HepG2 (cell line): Measurements from ENCODE around the gene DCLRE1B. TPM values are rescaled to one million over a fixed set of nuclear protein-coding genes. Genes with fewer than 3 reads are reported as not detected.

Experiments used
- KLF13 ChIP-seq: sonication (generic); formaldehyde crosslinking; IDR thresholded peaks from 2 replicates; pipeline ENCODE4 v1.4.0; 2020; ENCODE audit warnings: mild to moderate bottlenecking, missing genetic modification reagents
- MAFK ChIP-seq, 2 experiments: IDR thresholded peaks in 1 of 2; conservative IDR thresholded peaks in 1 of 2; 2 replicates each; pipeline ENCODE4 v1.6.1; 2011; ENCODE audit warnings: improper control_type of control experiment in 2 of 2, low read length in 2 of 2
- MED1 ChIP-seq: sonication (generic); formaldehyde crosslinking; IDR thresholded peaks from 2 replicates; pipeline ENCODE4 v1.4.0; 2020; ENCODE audit warnings: missing genetic modification reagents
- MTF2 ChIP-seq: sonication (generic); formaldehyde crosslinking; IDR thresholded peaks from 2 replicates; pipeline ENCODE4 v1.5.0; 2020; ENCODE audit warnings: missing genetic modification reagents, borderline replicate concordance
- NFIC ChIP-seq: IDR thresholded peaks from 2 replicates; pipeline ENCODE4 v1.6.1; 2012; ENCODE audit warnings: mild to moderate bottlenecking, low read length, inconsistent platforms
- NFRKB ChIP-seq: fragments of 450-650 bp; IDR thresholded peaks from 2 replicates; pipeline ENCODE4 v1.6.1; 2017
- NR3C1 ChIP-seq: sonication (generic); formaldehyde crosslinking; IDR thresholded peaks from 2 replicates; pipeline ENCODE4 v1.4.0; 2020; ENCODE audit warnings: missing genetic modification reagents
- PHF20 ChIP-seq: sonication (generic); formaldehyde crosslinking; IDR thresholded peaks from 2 replicates; pipeline ENCODE4 v1.5.0; 2020; ENCODE audit warnings: mild to moderate bottlenecking, missing genetic modification reagents
- RORA ChIP-seq: sonication (generic); formaldehyde crosslinking; IDR thresholded peaks from 2 replicates; pipeline ENCODE4 v1.5.0; 2020; ENCODE audit warnings: mild to moderate bottlenecking, missing genetic modification reagents, moderate library complexity
- SALL1 ChIP-seq: sonication (generic); formaldehyde crosslinking; IDR thresholded peaks from 2 replicates; pipeline ENCODE4 v1.8.0; 2022; ENCODE audit warnings: mild to moderate bottlenecking, missing genetic modification reagents
- SNRNP70 ChIP-seq: fragments of 200-400 bp; formaldehyde crosslinking; IDR thresholded peaks from 2 replicates; pipeline ENCODE4 v1.6.1; 2017; ENCODE audit warnings: mild to moderate bottlenecking, low read depth, low read length, moderate library complexity
- U2AF1 ChIP-seq: fragments of 200-400 bp; formaldehyde crosslinking; optimal IDR thresholded peaks from 2 replicates; pipeline ENCODE3; 2017; ENCODE audit warnings: mild to moderate bottlenecking, low read depth, low read length
- ZNF142 ChIP-seq: sonication (generic); formaldehyde crosslinking; IDR thresholded peaks from 2 replicates; pipeline ENCODE4 v1.4.0; 2020; ENCODE audit warnings: missing genetic modification reagents
- ZNF234 ChIP-seq: sonication (generic); formaldehyde crosslinking; conservative IDR thresholded peaks from 2 replicates; pipeline ENCODE4 v1.5.1; 2020; ENCODE audit warnings: mild to moderate bottlenecking, missing genetic modification reagents
- ZNF629 ChIP-seq: sonication (generic); formaldehyde crosslinking; conservative IDR thresholded peaks from 2 replicates; pipeline ENCODE4 v1.5.0; 2020; ENCODE audit warnings: missing genetic modification reagents
- ZNF747 ChIP-seq: sonication (generic); formaldehyde crosslinking; IDR thresholded peaks from 2 replicates; pipeline ENCODE4 v1.8.1; 2023; ENCODE audit warnings: missing genetic modification reagents, mild to moderate bottlenecking, borderline replicate concordance
- polyA plus RNA-seq, 8 experiments: library from polyadenylated mRNA; depleted of rRNA in 3 of 8; stranded (reverse) in 7 of 8; unstranded in 1 of 8; fragments of >200 nt; fragmentation: Illumina TruSeq in 4 of 8; extraction: Trizol in 4 of 8; gene quantifications; 2 replicates each; pipeline versions ENCODE4 v1.2.1 to v1.2.3, GENCODE V29; 2011 to 2016; ENCODE audit warnings: low read depth in 4 of 8, missing spikeins in 1 of 8, mixed read lengths in 1 of 8; ENCODE audit not compliant: insufficient read depth in 1 of 8
- total RNA-seq, 5 experiments: library from RNA; depleted of rRNA; stranded (reverse); fragments of >200 nt; fragmentation: Illumina TruSeq; extraction: Trizol; gene quantifications; 2 replicates each; pipeline ENCODE4 v1.2.3, GENCODE V29; 2016; ENCODE audit warnings: low read depth in 1 of 5
- TF ChIP-seq, protein P1 (sequence below): sonication (generic); formaldehyde crosslinking; IDR thresholded peaks from 2 replicates; pipeline ENCODE4 v1.4.0; 2020; ENCODE audit warnings: mild to moderate bottlenecking, missing genetic modification reagents
- TF ChIP-seq, protein P2 (sequence below): sonication (generic); formaldehyde crosslinking; IDR thresholded peaks from 2 replicates; pipeline ENCODE4 v1.5.0; 2020; ENCODE audit warnings: mild to moderate bottlenecking, missing genetic modification reagents
- TF ChIP-seq, protein P3 (sequence below): sonication (generic); formaldehyde crosslinking; IDR thresholded peaks from 2 replicates; pipeline ENCODE4; 2020; ENCODE audit warnings: missing genetic modification reagents, mild to moderate bottlenecking, borderline replicate concordance

DCLRE1B gene
- total and polyA plus RNA-seq, 2 of the 13 experiments (the other 11 are each of a cell fraction or from before 2014, with no cell fraction given) = 2.7 to 8.0 TPM

DNA sequence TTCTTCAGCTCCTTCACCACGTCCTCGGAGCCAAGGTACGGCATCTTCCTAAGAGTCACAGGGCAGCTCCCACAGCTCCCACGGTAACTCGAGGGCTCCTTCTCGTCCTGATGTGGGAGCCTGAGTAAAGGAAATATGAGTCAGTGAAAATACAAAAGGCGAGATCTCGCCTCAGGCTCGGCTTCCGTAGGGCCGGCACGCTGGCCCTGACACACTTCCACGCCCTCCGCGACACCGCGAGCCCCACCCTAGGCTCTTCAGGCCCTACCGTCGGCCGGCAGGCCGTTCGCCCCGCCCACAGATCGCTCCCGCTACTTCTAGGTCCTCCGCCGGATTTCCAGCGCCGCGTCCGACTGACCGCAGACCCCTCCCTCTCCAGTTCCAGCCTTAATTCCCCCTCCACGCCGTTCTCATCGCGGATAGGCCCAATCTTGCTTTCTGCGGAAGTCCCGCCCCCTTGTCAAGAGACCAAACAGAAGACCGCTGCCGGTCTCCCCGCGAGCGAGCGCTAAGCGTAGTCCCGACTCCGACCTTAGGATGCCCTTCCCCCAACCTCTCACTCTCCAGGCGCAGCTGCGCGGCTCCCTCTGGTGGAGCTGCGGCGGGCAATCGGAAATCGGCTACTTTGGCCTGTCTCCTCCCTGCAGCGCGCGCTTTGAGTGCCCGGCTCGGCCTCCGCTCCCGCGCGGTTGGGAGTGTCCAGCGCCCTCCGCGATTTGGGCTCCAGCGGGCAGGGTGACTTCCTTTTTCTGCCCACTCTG lies at the start of gene DCLRE1B, which contains the start of gene AP4B1 (continued):
- 0 out of 2 replicates have a peak, but pooled peaks have one; percentile 34 for TF ChIP-seq ZNF142 (CRISPR knock-in tag)
- no peak for TF ChIP-seq SNRNP70
- no peak; a peak in 1 of 4 replicates for TF ChIP-seq MAFK (conservative IDR thresholded peaks at IDR 0.05 in 1 of 2, IDR thresholded peaks at IDR 0.05 in 1 of 2; ENCODE audit: low read length in 2 of 2)
- TF ChIP-seq PHF20 (CRISPR knock-in tag) = peak; percentile 85
- no peak for TF ChIP-seq NR3C1
- TF ChIP-seq NFRKB = no peak
- TF ChIP-seq KLF13 (CRISPR knock-in tag) = no peak
- TF ChIP-seq ZNF629 (CRISPR knock-in tag) = no peak
- TF ChIP-seq MTF2 (CRISPR knock-in tag) = peak; percentile 88; the same call in 1 of the 2 replicates
- TF ChIP-seq, protein P1, sequence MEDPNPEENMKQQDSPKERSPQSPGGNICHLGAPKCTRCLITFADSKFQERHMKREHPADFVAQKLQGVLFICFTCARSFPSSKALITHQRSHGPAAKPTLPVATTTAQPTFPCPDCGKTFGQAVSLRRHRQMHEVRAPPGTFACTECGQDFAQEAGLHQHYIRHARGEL = no peak
- TF ChIP-seq, protein P2, sequence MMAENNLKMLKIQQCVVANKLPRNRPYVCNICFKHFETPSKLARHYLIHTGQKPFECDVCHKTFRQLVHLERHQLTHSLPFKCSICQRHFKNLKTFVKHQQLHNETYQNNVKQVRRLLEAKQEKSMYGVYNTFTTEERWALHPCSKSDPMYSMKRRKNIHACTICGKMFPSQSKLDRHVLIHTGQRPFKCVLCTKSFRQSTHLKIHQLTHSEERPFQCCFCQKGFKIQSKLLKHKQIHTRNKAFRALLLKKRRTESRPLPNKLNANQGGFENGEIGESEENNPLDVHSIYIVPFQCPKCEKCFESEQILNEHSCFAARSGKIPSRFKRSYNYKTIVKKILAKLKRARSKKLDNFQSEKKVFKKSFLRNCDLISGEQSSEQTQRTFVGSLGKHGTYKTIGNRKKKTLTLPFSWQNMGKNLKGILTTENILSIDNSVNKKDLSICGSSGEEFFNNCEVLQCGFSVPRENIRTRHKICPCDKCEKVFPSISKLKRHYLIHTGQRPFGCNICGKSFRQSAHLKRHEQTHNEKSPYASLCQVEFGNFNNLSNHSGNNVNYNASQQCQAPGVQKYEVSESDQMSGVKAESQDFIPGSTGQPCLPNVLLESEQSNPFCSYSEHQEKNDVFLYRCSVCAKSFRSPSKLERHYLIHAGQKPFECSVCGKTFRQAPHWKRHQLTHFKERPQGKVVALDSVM (CRISPR knock-in tag) = peak; percentile 66
- TF ChIP-seq ZNF747 (CRISPR knock-in tag) = peak; percentile 66; the same call in 1 of the 2 replicates
- peak; percentile 83 for TF ChIP-seq SALL1 (CRISPR knock-in tag)
- no peak for TF ChIP-seq NFIC
- TF ChIP-seq RORA (CRISPR knock-in tag) = no peak
- TF ChIP-seq, protein P3, sequence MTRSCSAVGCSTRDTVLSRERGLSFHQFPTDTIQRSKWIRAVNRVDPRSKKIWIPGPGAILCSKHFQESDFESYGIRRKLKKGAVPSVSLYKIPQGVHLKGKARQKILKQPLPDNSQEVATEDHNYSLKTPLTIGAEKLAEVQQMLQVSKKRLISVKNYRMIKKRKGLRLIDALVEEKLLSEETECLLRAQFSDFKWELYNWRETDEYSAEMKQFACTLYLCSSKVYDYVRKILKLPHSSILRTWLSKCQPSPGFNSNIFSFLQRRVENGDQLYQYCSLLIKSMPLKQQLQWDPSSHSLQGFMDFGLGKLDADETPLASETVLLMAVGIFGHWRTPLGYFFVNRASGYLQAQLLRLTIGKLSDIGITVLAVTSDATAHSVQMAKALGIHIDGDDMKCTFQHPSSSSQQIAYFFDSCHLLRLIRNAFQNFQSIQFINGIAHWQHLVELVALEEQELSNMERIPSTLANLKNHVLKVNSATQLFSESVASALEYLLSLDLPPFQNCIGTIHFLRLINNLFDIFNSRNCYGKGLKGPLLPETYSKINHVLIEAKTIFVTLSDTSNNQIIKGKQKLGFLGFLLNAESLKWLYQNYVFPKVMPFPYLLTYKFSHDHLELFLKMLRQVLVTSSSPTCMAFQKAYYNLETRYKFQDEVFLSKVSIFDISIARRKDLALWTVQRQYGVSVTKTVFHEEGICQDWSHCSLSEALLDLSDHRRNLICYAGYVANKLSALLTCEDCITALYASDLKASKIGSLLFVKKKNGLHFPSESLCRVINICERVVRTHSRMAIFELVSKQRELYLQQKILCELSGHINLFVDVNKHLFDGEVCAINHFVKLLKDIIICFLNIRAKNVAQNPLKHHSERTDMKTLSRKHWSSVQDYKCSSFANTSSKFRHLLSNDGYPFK (CRISPR knock-in tag) = peak; percentile 100
- TF ChIP-seq ZNF234 (CRISPR knock-in tag) = peak; percentile 93; the same call in 1 of the 2 replicates
- peak; percentile 30; the same call in 1 of the 2 replicates for TF ChIP-seq MED1 (CRISPR knock-in tag)
- no peak for TF ChIP-seq U2AF1
